ENCODE measurements around the gene MTFP1. TPM values are rescaled to one million over a fixed set of nuclear protein-coding genes. Genes with fewer than 3 reads are reported as not detected.

The MTFP1 gene
- total RNA-seq, 1 donor from 2014 or later: 29.9 TPM

GRCh38 chr22:30386608-30386959, 39.0 kb upstream of the MTFP1 start:
- H3K4me2 ChIP-seq: peak overlapping the region; percentile 79
- H2AFZ ChIP-seq (replicated peaks): no peak overlapping the region
- H3K36me3 Mint-ChIP-seq: peaks cover 2% of the 10 kb centered on the region
- H3K27ac Mint-ChIP-seq: peak overlapping the region; percentile 50
- H3K4me1 ChIP-seq: peaks cover 9% of the 10 kb centered on the region
- peak overlapping the region; percentile 59 for H3K4me3 ChIP-seq
- no peaks in the 10 kb centered on the region for H4K20me1 ChIP-seq (ENCODE audit: low read depth)
- H3K27me3 Mint-ChIP-seq (ENCODE audit: insufficient read depth, low read depth): peaks cover 7% of the 10 kb centered on the region
- peak overlapping the region; percentile 12 for H3K9ac ChIP-seq
- no peak overlapping the region for H3K27ac ChIP-seq
- no peaks in the 10 kb centered on the region for H3K36me3 ChIP-seq
- H3K9me3 ChIP-seq (ENCODE audit: low read depth): no peaks in the 10 kb centered on the region
- no peak for DNase-seq (ENCODE audit: low spot score)
- peak overlapping the region; percentile 90 for H3K4me3 Mint-ChIP-seq
- H3K79me2 ChIP-seq (ENCODE audit: low read depth): no peaks in the 10 kb centered on the region
- TF ChIP-seq, protein P1, sequence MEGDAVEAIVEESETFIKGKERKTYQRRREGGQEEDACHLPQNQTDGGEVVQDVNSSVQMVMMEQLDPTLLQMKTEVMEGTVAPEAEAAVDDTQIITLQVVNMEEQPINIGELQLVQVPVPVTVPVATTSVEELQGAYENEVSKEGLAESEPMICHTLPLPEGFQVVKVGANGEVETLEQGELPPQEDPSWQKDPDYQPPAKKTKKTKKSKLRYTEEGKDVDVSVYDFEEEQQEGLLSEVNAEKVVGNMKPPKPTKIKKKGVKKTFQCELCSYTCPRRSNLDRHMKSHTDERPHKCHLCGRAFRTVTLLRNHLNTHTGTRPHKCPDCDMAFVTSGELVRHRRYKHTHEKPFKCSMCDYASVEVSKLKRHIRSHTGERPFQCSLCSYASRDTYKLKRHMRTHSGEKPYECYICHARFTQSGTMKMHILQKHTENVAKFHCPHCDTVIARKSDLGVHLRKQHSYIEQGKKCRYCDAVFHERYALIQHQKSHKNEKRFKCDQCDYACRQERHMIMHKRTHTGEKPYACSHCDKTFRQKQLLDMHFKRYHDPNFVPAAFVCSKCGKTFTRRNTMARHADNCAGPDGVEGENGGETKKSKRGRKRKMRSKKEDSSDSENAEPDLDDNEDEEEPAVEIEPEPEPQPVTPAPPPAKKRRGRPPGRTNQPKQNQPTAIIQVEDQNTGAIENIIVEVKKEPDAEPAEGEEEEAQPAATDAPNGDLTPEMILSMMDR (IDR thresholded peaks at IDR 0.05): no peak
- TF ChIP-seq EZH2 (IDR thresholded peaks at IDR 0.05): no peak
- TF ChIP-seq EZH2phosphoT487 (IDR thresholded peaks at IDR 0.05): no peak
- H3F3A ChIP-seq (ENCODE audit: low read depth): peaks cover 2% of the 10 kb centered on the region
- H3K27me3 ChIP-seq: no peaks in the 10 kb centered on the region
- H3K4me1 Mint-ChIP-seq: peaks cover 19% of the 10 kb centered on the region
- peaks cover 6% of the 10 kb centered on the region for H3K9me3 Mint-ChIP-seq

DNA sequence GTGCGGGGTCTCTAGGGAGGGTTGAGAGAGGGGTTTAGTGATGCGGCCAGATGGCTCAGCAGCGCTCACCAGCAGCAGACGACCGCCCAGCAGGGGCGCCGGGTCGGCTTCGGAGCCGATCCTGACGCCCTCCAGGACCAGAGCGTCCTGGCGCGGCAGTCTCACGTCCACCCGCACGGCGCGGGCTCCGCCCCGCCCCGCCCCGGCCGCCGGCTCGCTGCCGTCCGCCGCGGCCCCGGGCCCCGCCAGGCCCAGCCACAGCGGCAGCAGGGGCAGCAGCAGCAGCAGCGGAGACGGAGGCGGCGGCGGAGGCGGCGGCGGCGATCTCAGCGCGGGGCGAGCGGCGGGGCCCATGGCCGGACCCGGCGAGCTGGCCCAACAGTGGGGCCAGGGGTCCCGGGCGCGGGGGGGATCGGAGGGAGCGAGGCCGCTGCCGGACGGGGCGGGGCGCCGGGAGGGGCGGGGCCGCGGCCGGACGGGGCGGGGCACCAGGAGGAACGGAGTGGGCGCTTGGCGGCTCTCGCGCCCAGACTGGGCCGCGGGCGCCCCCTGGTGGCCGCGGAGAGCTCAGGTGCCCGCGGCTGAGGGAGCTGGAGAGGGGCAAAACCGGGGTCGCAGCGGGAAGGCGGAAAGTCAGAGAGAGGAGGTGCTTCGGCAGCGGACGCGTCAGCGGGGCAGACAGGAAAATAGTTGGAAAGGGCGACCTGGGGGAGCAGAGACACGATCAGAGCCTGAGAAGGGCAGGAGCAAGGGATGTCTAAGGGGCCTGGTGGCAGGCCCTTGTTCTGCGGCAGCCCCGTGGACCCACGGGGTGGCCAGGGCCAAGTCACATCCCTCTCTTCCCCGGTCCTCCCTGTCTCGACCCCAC, 38.4 kb upstream of the MTFP1 start, which contains the start of gene RNF215:
RNF215 (minus strand) TSS at position 452 of the 868 bp plus-strand sequence; CDS start at position 354, 98 bp downstream.
- H3K9ac ChIP-seq: peak within 1 kb of the TSS; percentile 12
- no peak within 1 kb of the TSS for H3K27ac ChIP-seq
- peaks cover 8% of the 10 kb centered on the region for H3F3A ChIP-seq (ENCODE audit: low read depth)

GRCh38 chr22:30390974-30391691, 34.4 kb upstream of the MTFP1 start:
- peaks cover 5% of the 10 kb centered on the region for H3K27me3 Mint-ChIP-seq (ENCODE audit: insufficient read depth, low read depth)
- H3K4me3 Mint-ChIP-seq: no peak overlapping the region
- peak overlapping the region; percentile 83 for H3K27ac Mint-ChIP-seq
- H3K36me3 Mint-ChIP-seq: no peaks in the 10 kb centered on the region
- Histone ChIP-seq H3K27me3 (peaks cover 12% of the 10 kb centered on the region), H3K4me3 (no peak overlapping the region), H3K36me3 (no peaks in the 10 kb centered on the region), H3F3A (ENCODE audit: low read depth) (peaks cover 35% of the 10 kb centered on the region), H3K4me1 (peaks cover 30% of the 10 kb centered on the region), H3K4me2 (no peak overlapping the region), H2AFZ (replicated peaks) (no peak overlapping the region), H3K9ac (no peak overlapping the region), H3K79me2 (ENCODE audit: low read depth) (no peaks in the 10 kb centered on the region), H4K20me1 (ENCODE audit: low read depth) (no peaks in the 10 kb centered on the region), H3K27ac (no peak overlapping the region), H3K9me3 (ENCODE audit: low read depth) (no peaks in the 10 kb centered on the region)
- no peak for TF ChIP-seq EZH2 (IDR thresholded peaks at IDR 0.05)
- TF ChIP-seq, protein P1 (IDR thresholded peaks at IDR 0.05): peak; percentile 64
- peaks cover 6% of the 10 kb centered on the region for H3K9me3 Mint-ChIP-seq
- peak; percentile 75 for DNase-seq (ENCODE audit: low spot score)
- peaks cover 44% of the 10 kb centered on the region for H3K4me1 Mint-ChIP-seq

More for the DNA sequence above, 38.4 kb upstream of the MTFP1 start, which contains the start of gene RNF215:
- peaks cover 2% of the 10 kb centered on the region for H3K36me3 Mint-ChIP-seq
- Histone ChIP-seq H3K79me2 (ENCODE audit: low read depth) (no peaks in the 10 kb centered on the region), H3K36me3 (no peaks in the 10 kb centered on the region), H3K4me3 (peak within 1 kb of the TSS; percentile 59), H2AFZ (replicated peaks) (peak within 1 kb of the TSS; percentile 96), H3K4me1 (peaks cover 15% of the 10 kb centered on the region), H3K4me2 (peak within 1 kb of the TSS; percentile 79), H3K27me3 (no peaks in the 10 kb centered on the region), H3K9me3 (ENCODE audit: low read depth) (no peaks in the 10 kb centered on the region), H4K20me1 (ENCODE audit: low read depth) (no peaks in the 10 kb centered on the region)
- TF ChIP-seq, protein P1 (IDR thresholded peaks at IDR 0.05): peak; percentile 94
- TF ChIP-seq EZH2phosphoT487 (IDR thresholded peaks at IDR 0.05) (no peak), EZH2 (IDR thresholded peaks at IDR 0.05) (no peak)
- peak; percentile 94 for DNase-seq (ENCODE audit: low spot score)
- H3K4me3 Mint-ChIP-seq: peak within 1 kb of the TSS; percentile 90
- H3K9me3 Mint-ChIP-seq: peaks cover 6% of the 10 kb centered on the region
- peaks cover 9% of the 10 kb centered on the region for H3K27me3 Mint-ChIP-seq (ENCODE audit: insufficient read depth, low read depth)
- peak within 1 kb of the TSS; percentile 87 for H3K27ac Mint-ChIP-seq
- H3K4me1 Mint-ChIP-seq: peaks cover 25% of the 10 kb centered on the region
